Spleen (tissue), 3 donors: ENCODE results near the gene HNRNPK.

ENCODE experiments used
- POLR2A ChIP-seq, 3 donors: fragments of 450-650 bp; IDR thresholded peaks; one replicate each; pipeline ENCODE4 v1.5.1; 2017; ENCODE audit warnings: antibody characterized with exemption in 3 of 3, mild to moderate bottlenecking in 1 of 3
- POLR2AphosphoS5 ChIP-seq, 3 donors: sonication (generic); formaldehyde crosslinking; IDR thresholded peaks; one replicate each; pipeline ENCODE4 v1.5.1; 2017; ENCODE audit warnings: antibody characterized with exemption in 3 of 3

GRCh38 chr9:83981126-83981871 is 1.3 kb upstream of the HNRNPK start:
- TF ChIP-seq POLR2AphosphoS5 (IDR thresholded peaks at IDR 0.05) (no peak), POLR2A (IDR thresholded peaks at IDR 0.05) (no peak)
